ENCODE data around the gene ENOX1.

The ENOX1 gene

DNA sequence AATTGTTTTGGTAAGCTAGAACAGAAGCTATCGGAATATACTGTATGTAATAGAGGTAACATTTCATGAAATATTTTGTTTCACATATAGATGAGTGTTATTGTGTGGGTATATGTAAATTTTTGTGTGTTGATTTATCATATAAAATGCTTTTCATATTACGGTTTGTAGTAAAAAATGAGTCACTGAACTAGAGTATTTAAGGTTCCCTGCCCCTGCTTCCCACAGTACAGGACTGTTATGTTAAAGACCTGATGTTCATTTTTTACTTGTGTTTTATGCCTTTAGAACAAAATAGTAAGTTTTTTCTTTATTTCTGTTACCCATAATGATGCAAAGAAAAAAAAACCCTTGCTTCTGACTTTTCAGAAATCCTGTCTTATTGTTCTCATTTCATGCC is 243.4 kb downstream of the ENOX1 start:
- H3K4me1 ChIP-seq (ENCODE audit: control insufficient read depth, insufficient read depth, low read length) = peaks cover 14% of the 10 kb centered on the region
- H3K4me3 ChIP-seq (ENCODE audit: low read length) = no peak overlapping the region
- no peak overlapping the region for H3K9ac ChIP-seq (ENCODE audit: low read length)
- no peak overlapping the region for H3K27ac ChIP-seq (ENCODE audit: low read depth, low read length)
- no peaks in the 10 kb centered on the region for H3K27me3 ChIP-seq (ENCODE audit: control insufficient read depth, insufficient read depth, low read length)
- no peaks in the 10 kb centered on the region for H3K36me3 ChIP-seq (ENCODE audit: control insufficient read depth, insufficient read depth, low read length)

DNA sequence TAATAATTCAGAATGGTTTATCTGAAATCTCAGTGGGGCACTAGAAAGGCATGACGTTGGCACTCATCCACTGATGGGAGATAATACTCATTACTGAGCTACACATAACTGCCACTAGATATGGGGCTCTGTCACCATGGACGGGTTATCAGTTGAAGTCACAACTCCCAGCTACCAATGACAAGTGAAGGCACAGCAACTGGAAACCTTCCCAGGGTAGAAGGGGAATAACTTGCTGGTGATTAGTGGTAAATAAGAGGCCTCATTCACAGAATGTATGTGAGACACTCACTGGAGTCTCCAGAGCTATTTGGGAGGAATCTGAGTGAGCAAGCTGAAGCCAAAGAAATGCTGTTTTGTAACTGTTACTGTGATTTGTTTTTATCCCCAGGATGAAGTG is 249.6 kb downstream of the ENOX1 start:
- Histone ChIP-seq H3K36me3 (ENCODE audit: control insufficient read depth, insufficient read depth, low read length) (no peaks in the 10 kb centered on the region), H3K9ac (ENCODE audit: low read length) (no peak overlapping the region), H3K27me3 (ENCODE audit: control insufficient read depth, insufficient read depth, low read length) (no peaks in the 10 kb centered on the region), H3K27ac (ENCODE audit: low read depth, low read length) (no peak overlapping the region), H3K4me3 (ENCODE audit: low read length) (no peak overlapping the region), H3K4me1 (ENCODE audit: control insufficient read depth, insufficient read depth, low read length) (no peaks in the 10 kb centered on the region)

DNA sequence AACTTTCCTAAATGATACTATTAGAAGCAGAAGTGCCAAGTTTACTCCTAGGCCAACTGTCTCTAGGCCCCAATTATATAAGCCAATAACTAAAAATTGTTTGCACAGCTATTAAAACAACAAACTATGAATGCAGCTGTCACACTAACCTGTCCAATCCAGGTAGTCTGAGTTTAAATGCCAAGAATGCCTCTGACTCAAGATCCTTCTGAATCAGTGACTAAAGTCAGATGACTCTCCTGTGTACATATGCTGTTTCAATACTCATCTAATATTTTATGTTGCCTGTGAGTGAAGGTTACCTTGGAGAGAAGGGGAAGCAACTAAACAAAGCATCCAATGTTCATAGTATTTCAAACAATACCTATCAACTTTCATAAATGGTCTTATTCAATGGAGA is 257.0 kb downstream of the ENOX1 start:
- Histone ChIP-seq H3K27me3 (ENCODE audit: control insufficient read depth, insufficient read depth, low read length) (no peaks in the 10 kb centered on the region), H3K4me1 (ENCODE audit: control insufficient read depth, insufficient read depth, low read length) (no peaks in the 10 kb centered on the region), H3K9ac (ENCODE audit: low read length) (no peak overlapping the region), H3K4me3 (ENCODE audit: low read length) (no peak overlapping the region), H3K27ac (ENCODE audit: low read depth, low read length) (no peak overlapping the region), H3K36me3 (ENCODE audit: control insufficient read depth, insufficient read depth, low read length) (no peaks in the 10 kb centered on the region)

DNA sequence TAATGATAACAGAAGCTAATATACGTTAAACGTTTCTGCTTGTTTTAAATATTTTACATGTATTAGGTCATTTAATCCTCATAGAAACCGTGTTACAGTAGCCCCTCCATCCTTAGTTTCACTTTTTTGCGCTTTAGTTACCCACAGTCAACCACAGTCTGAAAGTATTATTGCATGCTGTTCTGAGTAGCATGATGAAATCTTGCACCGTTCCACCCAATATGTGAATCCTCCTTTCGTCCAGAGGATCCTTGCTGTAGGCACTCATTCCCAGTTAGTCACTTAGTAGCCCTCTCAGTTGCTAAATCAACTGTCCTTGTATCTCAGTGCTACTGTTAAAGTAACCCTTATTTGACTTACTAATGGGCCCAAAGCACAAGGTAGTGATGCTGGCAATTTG is 257.8 kb downstream of the ENOX1 start:
- H3K4me1 ChIP-seq (ENCODE audit: control insufficient read depth, insufficient read depth, low read length) = no peaks in the 10 kb centered on the region
- no peak overlapping the region for H3K9ac ChIP-seq (ENCODE audit: low read length)
- H3K27me3 ChIP-seq (ENCODE audit: control insufficient read depth, insufficient read depth, low read length) = no peaks in the 10 kb centered on the region
- H3K27ac ChIP-seq (ENCODE audit: low read depth, low read length) = no peak overlapping the region
- H3K36me3 ChIP-seq (ENCODE audit: control insufficient read depth, insufficient read depth, low read length) = no peaks in the 10 kb centered on the region
- no peak overlapping the region for H3K4me3 ChIP-seq (ENCODE audit: low read length)

DNA sequence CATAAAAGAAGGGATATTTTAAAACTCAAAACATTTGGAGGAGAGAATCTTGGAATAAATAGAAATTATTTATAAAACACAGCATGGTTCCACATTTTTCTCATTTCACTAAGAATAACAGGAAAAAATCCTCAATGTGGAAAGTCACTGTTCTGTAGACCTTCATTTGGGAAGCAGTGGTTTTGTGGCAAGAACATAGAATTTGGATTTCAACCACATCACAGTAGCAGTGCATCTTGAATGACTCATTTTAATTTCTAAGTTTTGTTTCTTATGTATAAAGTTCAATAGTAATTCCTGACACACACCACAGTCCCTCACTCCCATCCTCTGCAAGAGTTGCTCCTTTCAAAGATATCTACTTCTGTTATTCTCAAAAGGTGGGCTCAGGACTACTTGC is 264.0 kb downstream of the ENOX1 start:
- Histone ChIP-seq H3K4me3 (ENCODE audit: low read length) (no peak overlapping the region), H3K36me3 (ENCODE audit: control insufficient read depth, insufficient read depth, low read length) (no peaks in the 10 kb centered on the region), H3K4me1 (ENCODE audit: control insufficient read depth, insufficient read depth, low read length) (no peaks in the 10 kb centered on the region), H3K27me3 (ENCODE audit: control insufficient read depth, insufficient read depth, low read length) (no peaks in the 10 kb centered on the region), H3K27ac (ENCODE audit: low read depth, low read length) (no peak overlapping the region), H3K9ac (ENCODE audit: low read length) (no peak overlapping the region)

DNA sequence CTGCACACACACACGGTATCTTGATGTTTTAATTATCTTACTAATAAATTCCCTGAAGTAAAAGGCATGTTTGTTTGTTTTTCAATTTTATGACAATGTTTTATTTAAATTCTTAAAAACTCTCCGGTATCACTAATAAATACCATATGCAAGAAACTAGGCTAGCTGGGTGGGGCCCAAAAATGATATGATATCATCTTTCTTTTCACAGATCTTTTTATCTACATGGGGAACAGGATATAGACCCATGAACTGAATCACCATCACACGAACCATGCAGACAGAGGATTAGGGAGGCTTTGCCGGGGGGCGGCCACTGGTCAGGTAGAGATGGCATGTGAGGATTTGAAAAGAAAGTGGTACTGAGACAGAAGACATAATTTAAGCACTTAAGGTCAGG is 266.4 kb downstream of the ENOX1 start:
- Histone ChIP-seq H3K27ac (ENCODE audit: low read depth, low read length) (no peak overlapping the region), H3K27me3 (ENCODE audit: control insufficient read depth, insufficient read depth, low read length) (no peaks in the 10 kb centered on the region), H3K4me3 (ENCODE audit: low read length) (no peak overlapping the region), H3K9ac (ENCODE audit: low read length) (no peak overlapping the region), H3K36me3 (ENCODE audit: control insufficient read depth, insufficient read depth, low read length) (no peaks in the 10 kb centered on the region), H3K4me1 (ENCODE audit: control insufficient read depth, insufficient read depth, low read length) (peaks cover 15% of the 10 kb centered on the region)

DNA sequence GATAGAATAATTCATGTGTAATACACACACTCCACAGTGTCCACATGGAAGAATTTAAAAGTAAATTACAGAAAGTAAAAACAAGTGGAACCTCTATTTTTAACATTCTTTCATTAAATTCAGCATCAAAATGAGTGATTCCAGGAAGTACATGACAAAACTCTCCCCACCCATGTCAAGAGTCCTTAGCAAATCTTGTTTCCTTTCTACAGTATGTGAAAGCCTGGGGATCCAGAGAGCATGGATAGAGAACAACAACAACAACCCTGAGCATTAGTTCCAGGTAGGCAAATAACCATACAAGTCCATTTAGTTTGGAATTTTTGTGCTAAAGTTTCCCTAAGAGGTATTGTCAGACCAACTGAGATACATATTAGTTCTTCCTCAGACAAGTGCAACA is 267.9 kb downstream of the ENOX1 start:
- Histone ChIP-seq H3K27ac (ENCODE audit: low read depth, low read length) (no peak overlapping the region), H3K36me3 (ENCODE audit: control insufficient read depth, insufficient read depth, low read length) (no peaks in the 10 kb centered on the region), H3K27me3 (ENCODE audit: control insufficient read depth, insufficient read depth, low read length) (no peaks in the 10 kb centered on the region), H3K4me3 (ENCODE audit: low read length) (no peak overlapping the region), H3K9ac (ENCODE audit: low read length) (no peak overlapping the region), H3K4me1 (ENCODE audit: control insufficient read depth, insufficient read depth, low read length) (peaks cover 26% of the 10 kb centered on the region)

DNA sequence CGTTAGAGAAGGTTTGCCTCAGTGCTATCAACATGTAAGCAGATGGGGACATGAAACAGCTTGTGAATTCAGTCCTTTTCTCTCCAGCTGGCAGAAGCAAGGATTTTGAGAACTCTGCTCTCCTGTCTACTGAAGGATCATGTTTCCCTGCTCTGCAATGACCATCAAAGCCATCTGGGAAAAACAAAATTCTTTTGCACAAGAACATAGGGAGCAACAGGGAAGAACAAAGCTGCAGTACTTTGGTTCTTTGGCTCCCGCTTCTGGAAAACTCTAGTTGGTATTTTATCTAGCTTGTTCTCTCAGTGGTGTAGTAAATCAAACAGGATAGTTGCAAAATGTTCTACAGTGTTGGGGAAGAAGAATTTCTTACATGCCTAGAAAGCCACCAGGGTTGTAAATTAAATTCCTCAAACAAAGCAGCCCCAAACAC is 270.4 kb downstream of the ENOX1 start:
- peak overlapping the region; percentile 85 for H3K27ac ChIP-seq (ENCODE audit: low read depth, low read length)

DNA sequence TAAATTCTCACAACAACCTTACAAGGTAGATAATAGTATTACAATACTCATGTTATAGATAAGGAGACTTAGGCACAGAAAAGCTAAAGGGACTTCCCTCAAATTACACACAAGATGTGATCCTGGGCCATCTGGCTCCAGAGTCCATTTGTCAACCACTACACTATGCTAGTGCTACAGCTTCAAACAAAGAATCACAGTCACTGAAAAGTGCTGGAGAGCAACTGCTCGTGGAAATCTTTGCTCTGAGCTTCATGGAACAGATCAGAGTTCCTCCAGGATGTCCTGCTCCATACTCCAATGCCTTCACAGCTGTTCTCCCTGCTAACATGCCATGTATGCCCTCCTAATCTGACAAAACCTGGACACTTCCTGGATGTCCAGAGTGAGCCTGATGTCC is 271.2 kb downstream of the ENOX1 start:
- Histone ChIP-seq H3K36me3 (ENCODE audit: control insufficient read depth, insufficient read depth, low read length) (no peaks in the 10 kb centered on the region), H3K27ac (ENCODE audit: low read depth, low read length) (peak overlapping the region; percentile 85), H3K4me1 (ENCODE audit: control insufficient read depth, insufficient read depth, low read length) (peaks cover 48% of the 10 kb centered on the region), H3K4me3 (ENCODE audit: low read length) (peak overlapping the region; percentile 3), H3K27me3 (ENCODE audit: control insufficient read depth, insufficient read depth, low read length) (no peaks in the 10 kb centered on the region), H3K9ac (ENCODE audit: low read length) (no peak overlapping the region)

More for the DNA sequence above, 270.4 kb downstream of the ENOX1 start:
- H3K9ac ChIP-seq (ENCODE audit: low read length) = no peak overlapping the region
- H3K27me3 ChIP-seq (ENCODE audit: control insufficient read depth, insufficient read depth, low read length) = no peaks in the 10 kb centered on the region
- no peaks in the 10 kb centered on the region for H3K36me3 ChIP-seq (ENCODE audit: control insufficient read depth, insufficient read depth, low read length)
- H3K4me3 ChIP-seq (ENCODE audit: low read length) = no peak overlapping the region
- peaks cover 41% of the 10 kb centered on the region for H3K4me1 ChIP-seq (ENCODE audit: control insufficient read depth, insufficient read depth, low read length)

DNA sequence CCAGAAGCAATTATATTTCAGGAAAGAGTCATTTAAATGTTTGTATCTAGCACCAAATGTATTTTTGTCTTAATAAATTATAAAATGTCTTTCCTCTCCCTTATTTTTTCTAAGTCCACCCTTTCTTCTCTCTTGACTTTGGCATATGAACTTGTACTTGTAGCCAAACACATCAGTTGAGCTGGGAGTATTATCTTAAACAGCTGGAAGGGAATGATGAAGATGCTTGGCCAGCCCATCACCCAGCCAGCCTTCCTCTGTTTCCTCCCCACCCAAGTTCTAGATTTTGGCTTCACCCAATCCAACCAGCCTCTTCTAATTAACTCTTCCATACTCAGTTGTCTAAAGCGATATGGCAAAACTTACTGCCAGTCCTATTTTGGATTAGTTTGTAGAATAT is 272.5 kb downstream of the ENOX1 start:
- H3K4me3 ChIP-seq (ENCODE audit: low read length) = no peak overlapping the region
- no peak overlapping the region for H3K9ac ChIP-seq (ENCODE audit: low read length)
- no peaks in the 10 kb centered on the region for H3K36me3 ChIP-seq (ENCODE audit: control insufficient read depth, insufficient read depth, low read length)
- H3K4me1 ChIP-seq (ENCODE audit: control insufficient read depth, insufficient read depth, low read length) = peaks cover 56% of the 10 kb centered on the region
- H3K27ac ChIP-seq (ENCODE audit: low read depth, low read length) = peak overlapping the region; percentile 85
- no peaks in the 10 kb centered on the region for H3K27me3 ChIP-seq (ENCODE audit: control insufficient read depth, insufficient read depth, low read length)

DNA sequence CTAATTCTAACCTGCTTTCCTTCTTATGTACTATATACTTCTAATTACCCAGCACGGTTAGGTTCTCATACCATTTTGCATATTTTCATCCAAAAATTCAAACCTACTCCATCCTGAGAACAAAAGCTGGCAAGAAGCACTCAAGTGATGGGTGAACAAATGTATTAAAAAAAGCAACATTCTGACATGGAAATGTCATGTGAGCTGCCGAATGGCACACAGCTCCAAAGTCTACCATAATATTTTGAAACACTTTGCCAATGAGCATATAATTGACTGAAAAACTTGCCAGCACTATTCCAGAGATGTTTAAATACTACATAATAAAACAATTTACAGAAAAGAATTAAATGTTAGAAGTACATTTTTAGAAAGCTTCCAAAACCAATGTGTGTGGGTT is 274.6 kb downstream of the ENOX1 start:
- no peaks in the 10 kb centered on the region for H3K27me3 ChIP-seq (ENCODE audit: control insufficient read depth, insufficient read depth, low read length)
- H3K27ac ChIP-seq (ENCODE audit: low read depth, low read length) = peak overlapping the region; percentile 92
- H3K4me1 ChIP-seq (ENCODE audit: control insufficient read depth, insufficient read depth, low read length) = peaks cover 60% of the 10 kb centered on the region
- H3K36me3 ChIP-seq (ENCODE audit: control insufficient read depth, insufficient read depth, low read length) = no peaks in the 10 kb centered on the region
- no peak overlapping the region for H3K4me3 ChIP-seq (ENCODE audit: low read length)
- H3K9ac ChIP-seq (ENCODE audit: low read length) = no peak overlapping the region

DNA sequence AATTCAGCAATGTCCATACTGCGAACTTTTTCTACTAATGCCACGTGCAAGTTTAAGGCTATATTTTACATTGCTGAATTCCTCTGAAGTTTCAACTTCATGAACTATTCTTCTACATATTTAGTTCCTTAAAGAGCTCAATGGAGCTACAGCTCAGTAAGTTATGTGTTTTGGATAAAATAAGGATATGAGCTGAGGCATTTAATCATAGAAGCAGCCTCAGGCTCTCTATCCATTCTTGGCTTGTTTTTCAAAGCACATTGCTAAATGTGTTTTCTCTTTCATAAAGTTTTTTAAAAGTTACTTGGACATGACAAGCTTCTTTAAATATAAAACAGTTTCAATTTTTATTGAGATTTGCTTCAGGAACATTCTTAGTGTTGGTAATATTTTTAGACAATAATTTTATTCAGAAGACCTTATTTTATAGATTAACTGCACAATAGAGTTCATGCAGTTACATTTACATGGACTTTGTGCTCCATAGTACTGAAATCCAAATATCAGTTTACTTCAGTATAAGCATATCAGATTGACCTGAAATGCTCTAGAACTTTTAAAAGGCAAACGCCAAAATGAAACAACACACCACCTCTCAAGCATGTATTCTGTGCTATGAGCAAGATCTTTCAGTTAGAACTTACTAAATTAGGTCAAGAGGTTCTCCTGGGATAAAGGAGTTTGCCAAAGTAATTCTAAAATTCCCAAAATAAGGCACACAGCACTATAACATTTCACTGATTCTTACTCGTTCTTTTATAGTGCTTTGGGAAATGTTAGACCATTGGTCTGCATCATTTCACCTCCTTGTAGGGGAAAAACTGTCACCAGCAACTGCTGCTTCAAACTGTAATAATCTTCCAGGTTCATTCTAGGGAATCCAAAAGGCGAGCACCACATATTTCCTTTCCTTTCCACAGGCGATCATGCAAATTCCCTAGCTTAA is 275.5 kb downstream of the ENOX1 start:
- no peak overlapping the region for H3K9ac ChIP-seq (ENCODE audit: low read length)
- peak overlapping the region; percentile 92 for H3K27ac ChIP-seq (ENCODE audit: low read depth, low read length)
- no peaks in the 10 kb centered on the region for H3K27me3 ChIP-seq (ENCODE audit: control insufficient read depth, insufficient read depth, low read length)
- H3K4me3 ChIP-seq (ENCODE audit: low read length) = no peak overlapping the region
- peaks cover 54% of the 10 kb centered on the region for H3K4me1 ChIP-seq (ENCODE audit: control insufficient read depth, insufficient read depth, low read length)
- H3K36me3 ChIP-seq (ENCODE audit: control insufficient read depth, insufficient read depth, low read length) = no peaks in the 10 kb centered on the region

DNA sequence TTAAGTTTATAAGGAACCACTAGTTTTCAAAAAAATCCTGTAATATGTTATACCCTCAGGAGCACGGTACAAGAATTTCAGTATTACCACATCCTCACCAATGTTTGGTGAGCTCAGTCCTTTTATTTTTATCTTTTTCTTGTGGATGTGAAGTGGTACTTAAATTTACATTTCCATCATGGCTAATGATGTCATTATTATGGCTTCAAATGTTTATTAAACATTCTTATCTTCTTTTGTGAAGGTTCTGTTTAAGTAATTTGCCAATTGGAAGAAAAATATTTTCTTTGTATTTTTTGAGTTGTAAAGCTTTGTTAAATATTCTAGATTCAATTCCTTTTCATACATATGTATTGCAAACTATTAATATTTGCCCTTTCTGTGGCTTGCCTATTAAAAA is 291.0 kb downstream of the ENOX1 start:
- Histone ChIP-seq H3K4me3 (ENCODE audit: low read length) (no peak overlapping the region), H3K4me1 (ENCODE audit: control insufficient read depth, insufficient read depth, low read length) (no peaks in the 10 kb centered on the region), H3K36me3 (ENCODE audit: control insufficient read depth, insufficient read depth, low read length) (no peaks in the 10 kb centered on the region)

More for the DNA sequence above, 291.0 kb downstream of the ENOX1 start:
- Histone ChIP-seq H3K9ac (ENCODE audit: low read length) (no peak overlapping the region), H3K27ac (ENCODE audit: low read depth, low read length) (no peak overlapping the region), H3K27me3 (ENCODE audit: control insufficient read depth, insufficient read depth, low read length) (no peaks in the 10 kb centered on the region)

All from rectal smooth muscle tissue (tissue), 1 donor.